NCI-H510A treated with DMSO at 0.1 percent for 48 hours (cell line): Measurements from ENCODE around the gene HDAC7.

ENCODE experiments used
- DNase-seq: peaks from one replicate; lab custom pipeline; 2025; lab: John Stamatoyannopoulos, UW

HDAC7 gene

DNA sequence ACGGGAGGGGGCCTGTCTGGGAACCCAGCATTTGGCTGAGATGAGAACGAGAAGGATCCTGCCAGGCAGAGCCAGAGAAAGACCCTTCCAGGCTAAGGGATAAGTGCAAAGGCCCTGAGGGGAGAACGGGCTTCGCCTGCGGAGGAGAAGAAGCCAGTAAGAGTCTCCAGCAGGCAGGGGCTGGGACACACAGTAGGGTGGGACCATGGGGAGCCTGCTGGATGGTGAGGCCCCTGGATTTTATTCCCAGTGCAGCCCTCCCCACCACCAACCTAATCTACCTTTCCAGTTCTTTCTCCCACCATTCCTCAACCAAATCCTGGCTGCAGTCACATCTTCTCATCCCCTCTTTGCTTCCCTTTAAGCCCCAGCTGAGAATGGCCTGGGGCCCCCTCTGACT, 73.6 kb downstream of the HDAC7 start:
- no peak for DNase-seq

DNA sequence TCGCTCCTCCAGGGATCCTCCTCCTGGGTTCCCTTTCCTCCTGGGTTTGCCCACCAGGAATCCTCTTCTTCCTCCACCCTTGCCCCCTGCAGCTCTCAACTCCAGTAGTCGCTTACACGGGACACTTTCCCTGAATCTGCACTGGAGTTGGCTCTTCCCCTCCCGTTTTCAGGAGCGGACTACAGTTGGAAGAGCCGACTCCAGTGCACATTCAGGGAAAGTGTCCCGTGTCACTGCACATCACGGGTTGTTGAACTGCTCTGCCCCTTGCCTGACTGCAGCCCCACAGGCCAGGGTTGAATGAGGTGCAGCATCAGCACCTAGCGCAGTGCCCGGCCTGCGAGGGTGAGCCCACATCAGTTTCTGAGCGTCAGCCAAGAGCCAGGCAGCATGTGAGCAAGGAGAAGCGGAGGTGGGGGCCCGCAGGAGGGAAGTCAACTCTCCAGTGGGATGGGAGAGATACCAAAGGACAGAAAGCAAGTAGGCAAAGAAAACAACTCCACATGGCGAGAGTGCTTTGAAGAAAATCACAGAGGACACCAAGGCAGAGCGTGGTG, 74.1 kb downstream of the HDAC7 start:
- DNase-seq, result no peak

DNA sequence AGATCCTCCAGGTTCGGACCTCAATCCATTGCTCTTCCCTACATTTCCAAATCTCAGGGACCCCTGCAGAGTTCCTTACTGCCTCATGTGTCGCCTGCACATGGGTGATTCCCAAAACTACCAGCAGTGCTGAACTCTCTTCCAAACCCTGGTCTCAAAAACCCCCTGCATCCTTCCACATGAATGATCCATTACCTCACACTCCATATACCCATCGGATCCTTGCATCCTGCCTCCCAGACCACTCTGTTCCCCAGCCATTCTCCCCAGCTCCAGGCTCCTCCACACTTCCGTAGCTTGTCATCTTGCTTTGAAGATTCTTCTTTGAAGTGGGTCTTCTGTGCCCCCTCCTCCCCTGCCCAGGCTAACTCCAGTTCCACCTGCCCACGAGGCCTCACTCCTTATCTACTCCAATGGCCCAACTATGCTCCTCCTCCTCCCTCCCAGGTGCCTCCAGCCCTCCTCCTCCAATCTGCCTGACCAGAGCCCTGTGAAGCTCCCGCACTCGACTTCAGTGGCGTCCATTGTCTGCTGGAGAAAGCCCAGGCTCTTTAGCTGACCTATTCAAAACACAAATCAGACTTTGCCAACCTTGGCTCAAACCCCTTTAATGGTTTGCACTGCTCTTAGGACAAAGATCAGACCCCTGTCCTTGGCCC, 74.8 kb downstream of the HDAC7 start:
- no peak for DNase-seq

DNA sequence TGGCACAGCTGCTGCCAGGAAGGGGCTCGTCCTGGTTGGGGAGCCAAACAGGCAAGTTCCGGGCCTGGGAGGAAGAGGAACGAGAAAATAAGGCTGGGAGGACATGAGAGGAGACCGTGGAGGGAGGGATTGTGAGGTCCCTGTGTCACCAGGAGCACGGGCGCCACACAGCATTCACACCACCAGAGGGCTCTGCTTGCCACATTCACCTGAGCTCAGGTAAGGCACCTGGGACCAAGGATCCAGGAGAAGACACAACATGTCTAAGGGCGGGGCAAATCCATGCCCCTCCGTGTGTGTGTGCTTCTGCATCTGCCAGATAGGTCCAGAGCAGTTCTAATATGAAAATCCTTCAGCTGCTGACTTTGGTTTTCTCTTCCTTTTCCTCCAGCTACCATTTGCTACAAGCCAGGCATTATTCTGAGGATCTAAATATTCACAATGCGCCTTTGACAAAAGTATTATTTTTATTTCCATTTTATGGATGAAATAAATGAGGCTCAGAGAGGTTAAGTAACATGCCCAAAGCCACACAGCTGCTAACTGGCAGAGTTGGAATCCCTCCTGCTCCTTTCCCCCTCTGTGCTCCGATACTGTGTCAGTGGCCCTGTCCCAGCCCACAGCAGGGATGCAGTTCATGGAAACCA, 75.6 kb downstream of the HDAC7 start:
- DNase-seq, result peak; percentile 72

DNA sequence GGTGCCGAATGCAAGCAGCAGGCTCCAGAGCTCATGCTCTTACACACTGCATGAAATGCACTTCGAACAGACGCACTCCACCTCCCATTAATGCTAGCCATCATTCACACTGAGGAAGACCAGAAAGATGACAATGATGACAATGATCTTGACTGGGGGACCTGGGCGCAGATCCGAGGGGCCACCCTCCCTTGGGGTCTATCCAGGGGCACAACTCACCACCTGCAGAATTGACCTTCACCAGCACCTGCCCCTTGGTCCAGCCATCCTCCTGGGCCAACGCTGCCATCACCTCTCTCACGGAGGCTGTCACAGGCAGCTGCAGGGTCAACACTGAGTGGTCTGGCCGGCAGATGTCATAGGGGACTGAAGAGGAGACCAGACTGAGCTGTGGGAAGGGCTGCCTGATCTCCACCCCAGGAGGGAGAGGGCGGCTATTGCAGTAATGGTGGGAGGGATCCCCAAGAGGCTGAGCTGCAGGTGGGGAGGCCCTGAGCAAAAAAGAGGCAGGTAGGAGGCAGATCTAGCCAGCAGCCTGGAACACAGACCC, 76.3 kb downstream of the HDAC7 start:
- DNase-seq, result no peak

DNA sequence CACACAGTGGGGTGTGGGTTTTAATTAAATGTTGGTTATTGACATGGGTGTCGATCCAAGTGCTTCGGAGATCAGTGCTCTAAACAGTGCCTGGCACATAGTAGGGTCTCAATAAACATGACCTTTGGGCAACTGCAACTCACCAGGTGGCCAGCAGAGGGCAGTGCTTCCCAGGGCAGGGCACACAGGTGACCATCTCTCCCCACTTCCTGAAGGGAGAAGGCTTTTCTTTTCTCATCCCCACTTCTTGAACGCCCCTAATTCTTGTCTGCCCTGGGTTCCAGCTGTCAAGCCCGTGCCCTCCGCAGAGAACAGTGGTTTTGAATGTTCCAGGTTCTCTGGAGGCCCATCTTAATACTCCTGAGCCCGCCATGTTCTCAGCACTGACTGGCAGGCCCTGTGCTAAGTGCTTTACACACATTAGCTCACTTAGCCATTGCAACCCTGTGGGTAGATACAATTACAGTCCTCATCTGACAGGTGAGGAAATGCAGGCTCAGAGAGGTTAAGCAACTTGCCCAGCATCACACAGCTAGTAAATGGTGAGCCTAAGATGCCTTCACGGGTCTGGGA, 77.4 kb downstream of the HDAC7 start:
- no peak for DNase-seq

DNA sequence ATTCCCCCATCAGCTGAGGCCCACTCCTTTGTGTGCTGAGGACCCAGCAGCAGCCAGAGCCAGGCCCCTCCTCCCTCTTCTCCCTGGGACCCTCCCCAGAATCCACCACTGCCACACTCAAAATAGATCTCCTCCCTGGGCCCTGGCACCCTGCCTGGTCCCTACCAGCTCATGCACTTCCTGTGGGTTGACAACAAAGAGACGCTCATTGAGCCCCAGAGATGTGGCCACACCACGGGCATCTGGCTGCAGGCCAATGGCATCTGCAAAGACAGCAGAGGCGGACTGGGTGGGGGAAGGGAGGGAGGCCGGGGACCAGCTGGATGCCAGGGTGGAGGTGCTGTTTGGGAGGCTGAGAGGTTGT, 78.4 kb downstream of the HDAC7 start:
- DNase-seq, result peak; percentile 90

DNA sequence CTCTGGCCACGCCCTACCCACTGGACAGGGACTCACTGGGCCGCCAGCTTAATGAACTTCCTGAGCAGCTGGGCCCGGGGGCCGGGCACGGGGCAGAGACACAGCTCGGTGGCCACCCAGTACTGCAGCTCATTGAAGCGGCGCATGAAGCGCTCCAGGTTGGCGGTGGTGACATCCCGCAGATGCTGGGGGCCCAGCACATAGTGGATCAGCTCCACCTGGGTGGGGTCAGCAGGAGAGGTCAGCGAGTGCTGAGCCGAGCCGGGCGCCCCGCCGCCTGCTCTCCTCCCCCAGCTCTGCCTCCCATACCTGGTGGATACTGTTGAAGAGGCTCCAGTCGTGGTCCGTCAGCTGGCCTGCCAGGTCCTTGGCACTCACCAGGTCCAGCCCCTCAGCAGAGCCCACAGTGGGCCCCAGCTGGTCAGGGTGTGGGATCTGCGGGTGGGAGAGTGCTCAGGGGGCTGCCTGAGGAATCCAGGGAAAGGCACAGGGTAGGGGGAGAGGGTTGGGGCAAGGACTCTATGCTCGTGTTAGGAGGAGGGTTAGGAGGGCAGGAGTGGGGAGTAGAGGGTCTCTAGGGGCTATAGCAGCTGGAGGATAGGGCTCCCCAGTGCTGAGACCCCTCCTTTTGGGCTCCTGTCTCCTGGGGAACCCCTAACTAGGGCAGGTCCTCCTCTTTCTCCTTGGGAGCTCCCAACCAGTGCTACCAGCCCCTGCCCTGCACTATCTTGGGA, 78.9 kb downstream of the HDAC7 start:
- DNase-seq, result peak; percentile 34

DNA sequence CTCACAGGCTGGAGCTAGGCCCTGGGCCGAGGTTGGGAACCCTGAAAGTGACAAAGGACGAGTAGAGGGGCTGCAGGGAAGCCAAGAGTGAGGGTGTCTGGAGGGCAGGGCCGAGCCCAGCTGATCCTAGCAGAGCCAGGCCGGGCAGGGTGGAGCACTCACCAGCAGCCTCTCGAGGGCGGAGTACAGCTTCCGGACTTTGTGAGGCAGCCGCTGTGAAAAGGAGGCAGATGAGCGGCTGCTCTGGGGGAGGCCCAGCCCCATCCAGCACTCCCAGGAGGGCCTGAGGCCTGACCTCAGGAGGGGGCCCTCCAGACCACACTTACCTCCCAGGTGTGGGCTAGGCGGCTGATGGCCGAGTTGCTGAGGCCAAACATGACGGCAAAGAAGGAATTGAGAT, 79.7 kb downstream of the HDAC7 start:
- peak; percentile 32 for DNase-seq

DNA sequence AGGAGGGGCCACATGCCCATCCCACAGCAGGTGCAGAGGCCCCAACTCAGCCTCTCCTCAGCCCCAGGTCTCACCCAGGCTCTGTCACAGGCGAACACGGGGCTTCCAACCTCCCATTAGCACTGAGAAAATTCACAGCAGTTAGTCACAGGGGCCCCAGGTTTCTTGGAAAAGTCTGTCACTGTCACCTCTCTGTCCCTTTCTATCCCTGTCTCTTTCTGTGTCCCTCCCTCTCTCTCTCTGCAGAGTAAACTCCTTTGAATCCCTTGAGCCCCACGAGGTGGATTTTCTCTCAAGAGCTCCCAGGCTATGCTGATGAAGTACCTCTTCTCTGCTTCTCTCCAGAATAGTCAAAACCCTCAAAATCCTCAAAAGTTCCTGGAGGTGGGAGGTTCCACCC, 80.4 kb downstream of the HDAC7 start:
- DNase-seq, result no peak

DNA sequence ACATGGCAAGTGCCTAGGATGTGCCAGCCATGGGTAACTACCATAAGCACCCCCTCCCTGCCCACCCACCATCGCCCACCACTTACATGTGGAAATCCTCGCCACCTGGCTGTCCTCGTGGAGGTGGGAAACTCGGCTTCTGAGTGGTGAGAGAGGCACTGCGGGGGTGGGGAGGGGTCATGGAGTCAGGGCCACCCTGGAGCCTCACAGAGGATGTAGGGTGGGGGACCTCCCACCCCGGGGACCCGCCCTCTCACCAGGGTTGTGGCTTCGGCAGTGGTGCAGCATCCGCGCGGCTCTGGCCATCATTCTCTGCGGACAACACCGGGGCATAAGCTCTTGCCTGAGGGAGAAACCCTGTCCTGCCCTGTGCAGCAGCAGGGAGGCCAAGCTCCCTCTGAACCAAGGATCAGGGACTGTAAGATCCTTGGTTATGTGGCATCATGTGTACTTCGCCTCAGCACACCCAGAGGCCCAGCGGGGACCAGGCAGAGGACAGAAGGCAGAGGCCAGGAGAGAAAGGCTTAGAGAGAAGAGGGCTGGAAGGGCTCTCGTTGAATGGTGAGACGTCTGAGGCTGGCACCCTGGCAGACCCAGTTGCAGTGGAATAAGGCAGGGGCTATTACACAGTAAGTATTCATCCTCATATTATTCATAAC, 81.6 kb downstream of the HDAC7 start:
- DNase-seq, result no peak

DNA sequence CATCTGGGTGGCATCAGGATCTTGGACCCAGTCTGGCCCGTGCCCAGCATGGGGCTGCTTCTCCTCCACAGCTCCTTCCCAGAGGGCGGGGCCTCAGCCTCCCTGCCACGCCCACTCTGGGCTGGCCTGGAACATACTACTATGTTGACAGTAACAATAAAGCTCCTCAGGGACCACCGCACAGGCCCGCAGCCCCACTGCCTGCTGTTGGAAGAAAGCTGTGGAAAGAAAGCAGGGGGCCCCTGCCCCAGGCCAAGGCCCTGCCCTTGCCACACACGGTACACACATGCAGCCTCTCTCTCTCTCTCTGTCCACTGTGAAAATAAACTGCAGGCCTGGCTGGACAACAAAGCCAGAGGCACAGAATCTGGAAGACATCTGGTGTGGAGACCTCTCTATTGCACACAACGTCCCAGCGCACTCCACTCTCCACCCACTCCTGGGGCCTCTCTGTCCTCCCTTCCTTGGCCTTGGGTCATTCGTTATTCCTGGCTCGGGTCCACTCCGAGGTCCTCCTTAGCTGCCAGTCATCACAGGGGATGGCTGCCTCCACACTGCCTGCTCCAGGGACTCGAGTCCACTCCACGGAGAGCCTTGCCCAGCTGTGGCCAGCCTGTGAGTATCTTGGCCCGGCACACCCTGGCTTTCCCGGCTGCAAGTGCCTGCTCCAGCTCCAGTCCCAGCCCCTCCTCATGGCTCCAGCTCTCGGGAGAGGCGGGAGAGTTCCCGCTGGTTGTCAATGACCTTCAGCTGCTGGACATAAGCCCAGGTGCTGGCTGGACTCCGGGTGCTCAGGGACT, 82.6 kb downstream of the HDAC7 start:
- no peak for DNase-seq

DNA sequence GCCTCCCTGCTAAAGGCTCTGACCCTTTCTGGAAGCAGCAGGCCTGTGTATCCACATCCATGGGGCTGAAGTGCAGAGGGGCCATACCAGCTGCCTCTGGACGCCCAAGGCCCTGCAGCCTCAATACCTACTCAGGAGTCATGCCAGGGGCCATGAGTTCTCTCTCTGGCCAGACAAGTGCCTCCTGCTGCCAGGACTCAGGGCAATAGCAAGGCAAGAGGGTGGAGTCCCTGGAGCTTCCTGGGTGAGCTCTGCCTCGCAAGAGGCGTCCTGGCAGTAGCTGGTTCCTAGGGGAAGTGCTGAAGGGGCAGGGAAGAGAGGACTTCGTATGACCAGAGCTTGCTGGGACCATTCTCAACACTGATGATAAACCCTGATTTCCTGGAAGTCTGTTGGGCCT, 83.5 kb downstream of the HDAC7 start:
- no peak for DNase-seq

DNA sequence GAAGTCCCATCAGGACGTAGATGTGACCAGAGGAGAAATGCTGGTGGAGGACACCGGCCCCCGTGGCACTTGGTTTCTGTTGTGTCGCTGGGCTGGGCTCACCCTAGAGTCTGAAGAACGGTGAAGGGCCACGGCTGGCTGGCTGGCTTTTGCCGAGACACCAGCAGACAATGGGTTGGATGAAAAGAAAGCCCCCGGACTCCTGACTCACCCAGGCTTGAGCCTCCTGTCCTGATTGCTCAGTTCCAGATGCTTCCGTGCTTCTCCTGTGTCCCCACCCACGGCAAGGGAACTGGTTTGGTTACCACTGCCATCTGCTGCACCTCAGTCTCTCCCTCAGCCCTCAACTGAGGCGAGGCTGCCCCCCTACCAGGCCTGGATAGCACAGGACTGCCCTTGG, 84.1 kb downstream of the HDAC7 start:
- DNase-seq, result no peak

DNA sequence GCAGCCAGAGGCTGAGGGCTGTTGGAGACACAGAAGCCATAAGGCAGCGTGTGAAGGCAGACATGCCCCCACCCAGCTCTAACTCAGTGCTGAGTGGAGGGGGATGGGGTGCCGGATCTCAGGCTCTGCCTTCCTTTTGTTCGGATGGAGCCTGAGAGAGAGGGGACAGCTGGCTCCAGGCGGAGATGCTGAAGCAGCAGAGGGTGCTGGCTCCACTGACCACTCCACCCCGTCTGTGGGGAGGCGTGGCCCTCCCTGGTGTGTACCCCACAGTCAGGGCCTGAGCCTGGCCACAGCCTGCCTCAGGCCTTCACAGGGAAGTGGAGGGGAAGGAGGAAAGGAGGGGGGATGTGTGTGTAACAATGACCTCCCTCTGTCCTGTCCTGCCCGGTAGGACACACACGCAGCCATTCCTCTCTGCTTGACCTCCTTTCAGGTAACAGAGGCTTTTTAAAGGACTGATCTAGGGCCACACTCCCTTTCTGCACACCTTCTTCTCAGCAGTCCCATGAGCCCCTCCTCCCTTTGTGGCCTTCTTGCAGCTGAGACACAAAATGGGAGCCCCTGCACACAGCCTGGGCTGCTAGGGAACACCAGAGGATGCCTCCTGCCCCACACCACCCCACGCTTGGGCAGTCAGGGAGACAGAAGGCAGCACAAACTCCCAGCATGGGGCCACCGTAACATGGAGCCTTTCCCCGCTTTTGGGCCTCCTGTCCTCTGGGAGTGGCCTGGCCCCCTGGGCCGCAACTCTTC, 84.8 kb downstream of the HDAC7 start:
- DNase-seq, result no peak

DNA sequence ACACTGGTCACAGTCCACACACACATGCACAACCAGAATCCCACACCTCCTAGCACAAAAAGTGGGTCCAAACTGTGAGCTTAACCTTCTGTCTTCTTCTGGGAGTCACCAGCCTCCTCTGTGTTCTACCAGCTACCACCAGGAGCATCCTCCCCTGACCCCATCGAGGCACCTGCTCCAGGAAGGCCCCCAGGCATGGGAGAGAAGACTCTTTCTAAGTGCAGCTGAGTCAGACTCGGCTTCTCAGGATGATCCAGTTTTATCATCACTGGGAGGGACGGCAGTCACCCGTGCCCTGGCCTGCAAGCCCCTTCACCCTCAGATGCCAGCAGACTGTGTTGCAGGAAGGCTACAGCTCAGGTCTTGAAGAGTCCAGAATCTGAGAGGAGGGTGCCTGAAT, 86.6 kb downstream of the HDAC7 start:
- DNase-seq, result no peak
